GM20000 (cell line): ENCODE measurements around the gene UVSSA.

Experiments
- DNase-seq: peaks from one replicate; pipeline ENCODE4 v3.0.0; 2012; ENCODE audit warnings: low spot score
- TF ChIP-seq, protein P1 (sequence below): IDR thresholded peaks from 2 replicates; pipeline ENCODE4 v1.5.1; 2012; ENCODE audit warnings: mild to moderate bottlenecking, control low read depth; ENCODE audit errors: extremely low read depth, missing control alignments

The UVSSA gene

DNA sequence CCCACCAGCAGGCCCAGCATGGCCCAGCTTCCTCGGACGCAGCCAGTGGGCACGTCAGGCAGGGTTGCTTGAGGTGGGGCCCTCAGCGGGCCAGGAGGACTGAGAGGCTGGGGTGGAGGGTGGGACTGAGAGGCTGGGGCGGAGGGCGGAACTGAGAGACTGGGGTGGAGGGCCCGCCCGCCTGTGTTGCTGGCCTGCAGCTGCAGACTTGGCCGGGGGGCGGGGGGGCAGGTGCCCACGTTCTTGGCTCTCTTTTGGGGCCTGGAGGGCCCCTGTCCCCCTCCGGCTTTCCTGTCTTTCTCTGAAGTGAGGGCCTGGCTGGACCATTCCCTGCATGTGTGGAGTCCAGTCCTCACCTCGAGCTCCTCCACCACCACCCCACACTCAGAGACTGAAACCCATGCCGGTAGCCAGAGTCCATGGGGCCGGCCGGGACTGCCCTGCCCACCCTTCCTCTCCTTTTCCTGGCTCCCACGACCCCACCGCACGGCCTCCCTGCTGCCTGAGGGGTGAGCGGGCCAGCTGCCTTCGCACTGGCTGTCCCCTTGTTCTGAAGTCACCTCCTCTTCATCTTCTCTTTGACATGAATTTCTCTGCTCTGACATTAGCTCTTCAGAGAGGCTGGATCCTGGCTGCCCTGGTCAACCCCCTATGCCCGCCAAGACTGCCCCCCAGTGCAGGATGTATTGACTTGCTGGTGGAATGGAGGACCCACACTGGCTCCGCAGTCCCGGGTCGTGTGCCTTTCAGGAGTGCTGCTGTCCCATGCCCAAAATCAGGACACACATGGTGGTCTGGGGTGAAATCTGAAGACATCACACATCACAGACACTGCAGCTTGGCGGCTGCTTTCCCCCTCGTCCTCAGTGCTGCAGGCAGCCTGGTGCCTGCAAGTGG, 69.3 kb downstream of the UVSSA start:
- TF ChIP-seq, protein P1, sequence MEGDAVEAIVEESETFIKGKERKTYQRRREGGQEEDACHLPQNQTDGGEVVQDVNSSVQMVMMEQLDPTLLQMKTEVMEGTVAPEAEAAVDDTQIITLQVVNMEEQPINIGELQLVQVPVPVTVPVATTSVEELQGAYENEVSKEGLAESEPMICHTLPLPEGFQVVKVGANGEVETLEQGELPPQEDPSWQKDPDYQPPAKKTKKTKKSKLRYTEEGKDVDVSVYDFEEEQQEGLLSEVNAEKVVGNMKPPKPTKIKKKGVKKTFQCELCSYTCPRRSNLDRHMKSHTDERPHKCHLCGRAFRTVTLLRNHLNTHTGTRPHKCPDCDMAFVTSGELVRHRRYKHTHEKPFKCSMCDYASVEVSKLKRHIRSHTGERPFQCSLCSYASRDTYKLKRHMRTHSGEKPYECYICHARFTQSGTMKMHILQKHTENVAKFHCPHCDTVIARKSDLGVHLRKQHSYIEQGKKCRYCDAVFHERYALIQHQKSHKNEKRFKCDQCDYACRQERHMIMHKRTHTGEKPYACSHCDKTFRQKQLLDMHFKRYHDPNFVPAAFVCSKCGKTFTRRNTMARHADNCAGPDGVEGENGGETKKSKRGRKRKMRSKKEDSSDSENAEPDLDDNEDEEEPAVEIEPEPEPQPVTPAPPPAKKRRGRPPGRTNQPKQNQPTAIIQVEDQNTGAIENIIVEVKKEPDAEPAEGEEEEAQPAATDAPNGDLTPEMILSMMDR = no peak
- peak; percentile 10 for DNase-seq

GRCh38 chr4:1416948-1417260, 69.9 kb downstream of the UVSSA start:
- no peak for DNase-seq
- TF ChIP-seq, protein P1 = no peak

GRCh38 chr4:1417522-1418390, 70.7 kb downstream of the UVSSA start:
- no peak for DNase-seq

GRCh38 chr4:1418494-1419285, 71.7 kb downstream of the UVSSA start:
- TF ChIP-seq, protein P1 = no peak
- no peak for DNase-seq

More at GRCh38 chr4:1417522-1418390, 70.7 kb downstream of the UVSSA start:
- TF ChIP-seq, protein P1 = no peak

- TF ChIP-seq, protein P1 = no peak
- DNase-seq = no peak
Measured at GRCh38 chr4:1419708-1420107, 72.7 kb downstream of the UVSSA start.

DNA sequence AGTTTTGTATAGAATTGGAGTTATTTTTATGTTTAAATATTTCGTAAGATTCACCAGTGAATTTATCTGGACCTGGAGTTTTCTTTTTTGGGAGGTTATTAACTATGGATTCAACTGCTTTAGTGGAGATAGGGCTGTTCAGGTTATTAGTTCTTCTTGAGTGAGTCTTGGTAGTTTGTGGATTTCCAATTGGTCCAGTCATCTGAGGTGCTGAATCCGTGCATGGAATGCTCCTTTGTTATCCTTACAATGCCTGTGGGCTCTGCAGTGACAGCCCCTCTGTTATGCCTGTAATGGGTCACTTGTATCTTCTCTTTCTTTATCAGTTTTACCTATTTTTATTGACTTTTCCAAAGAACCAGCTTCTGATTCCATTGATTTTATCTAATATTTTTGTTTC, 74.6 kb downstream of the UVSSA start:
- DNase-seq = no peak

More for the DNA sequence above, 74.6 kb downstream of the UVSSA start:
- TF ChIP-seq, protein P1 = no peak
